Activated CD8-positive, alpha-beta memory T cell treated with anti-CD3 and anti-CD28 coated beads, Interleukin-2, amount 50 U/mL, for 1 hour (primary cell): ENCODE measurements around the gene TNPO3.

Experiments
- DNase-seq: peaks from one replicate; pipeline ENCODE4 v3.0.0-alpha.2; 2020; ENCODE audit errors: extremely low read depth

Gene TNPO3

GRCh38 chr7:128939075-128939860 lies 115.6 kb downstream of the TNPO3 start:
- DNase-seq = no peak

DNA sequence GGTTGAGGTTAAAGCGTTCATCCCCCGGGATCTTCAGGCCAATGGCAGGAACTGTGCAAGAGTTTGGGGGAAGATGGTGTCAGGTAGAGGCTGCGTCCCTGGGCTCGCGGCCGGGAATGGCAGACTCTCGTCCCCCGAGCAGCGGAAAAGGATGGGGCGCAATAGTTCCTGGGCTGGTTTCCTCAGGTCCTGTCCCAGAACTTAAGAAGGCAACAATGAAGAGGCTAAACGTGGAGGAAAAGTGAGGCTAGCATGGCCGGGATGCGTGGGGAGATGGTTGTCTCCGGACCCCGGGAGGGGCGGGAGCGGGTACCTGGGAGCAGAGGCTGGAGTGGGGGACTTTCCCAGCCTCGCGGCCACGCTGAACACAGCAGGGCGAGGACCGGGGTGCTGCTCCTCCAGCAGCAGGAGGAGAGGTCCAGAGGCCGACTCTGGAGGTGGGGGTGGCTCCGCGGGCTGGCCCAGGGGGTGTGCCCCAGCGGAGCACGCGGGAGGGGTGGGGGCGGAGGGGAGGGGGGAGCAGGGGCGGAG lies 116.3 kb downstream of the TNPO3 start:
- DNase-seq = no peak

- DNase-seq = no peak
Measured at GRCh38 chr7:128937647-128938543, 117.0 kb downstream of the TNPO3 start, which contains the start of gene IRF5. Gene IRF5, plus strand, starts transcription at chr7:128937927. Its CDS starts 4,155 bp downstream, at chr7:128942082.

- DNase-seq = no peak
Measured at GRCh38 chr7:128937271-128937646, 117.7 kb downstream of the TNPO3 start.

DNA sequence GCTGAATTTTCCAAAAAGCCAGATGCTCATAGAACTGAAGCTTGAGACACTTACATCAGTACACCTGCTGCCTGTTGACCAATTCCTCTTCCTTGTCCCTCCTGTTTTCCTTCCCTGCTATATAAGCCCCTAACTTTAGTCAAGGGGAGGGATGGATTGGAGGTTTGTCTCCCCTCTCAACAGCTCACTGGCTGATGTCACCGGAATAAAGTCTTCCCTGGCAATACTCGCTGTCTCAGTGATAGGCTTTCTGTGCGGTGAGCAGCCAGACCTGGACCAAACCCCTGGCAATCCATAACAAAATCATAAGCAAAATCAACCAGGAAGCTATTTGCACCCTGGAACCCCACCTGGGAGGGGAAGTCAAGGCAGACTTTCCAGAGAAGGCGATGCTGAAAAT lies 118.1 kb downstream of the TNPO3 start:
- no peak for DNase-seq

- DNase-seq = no peak
Measured at GRCh38 chr7:128935342-128935730, 119.6 kb downstream of the TNPO3 start.

DNA sequence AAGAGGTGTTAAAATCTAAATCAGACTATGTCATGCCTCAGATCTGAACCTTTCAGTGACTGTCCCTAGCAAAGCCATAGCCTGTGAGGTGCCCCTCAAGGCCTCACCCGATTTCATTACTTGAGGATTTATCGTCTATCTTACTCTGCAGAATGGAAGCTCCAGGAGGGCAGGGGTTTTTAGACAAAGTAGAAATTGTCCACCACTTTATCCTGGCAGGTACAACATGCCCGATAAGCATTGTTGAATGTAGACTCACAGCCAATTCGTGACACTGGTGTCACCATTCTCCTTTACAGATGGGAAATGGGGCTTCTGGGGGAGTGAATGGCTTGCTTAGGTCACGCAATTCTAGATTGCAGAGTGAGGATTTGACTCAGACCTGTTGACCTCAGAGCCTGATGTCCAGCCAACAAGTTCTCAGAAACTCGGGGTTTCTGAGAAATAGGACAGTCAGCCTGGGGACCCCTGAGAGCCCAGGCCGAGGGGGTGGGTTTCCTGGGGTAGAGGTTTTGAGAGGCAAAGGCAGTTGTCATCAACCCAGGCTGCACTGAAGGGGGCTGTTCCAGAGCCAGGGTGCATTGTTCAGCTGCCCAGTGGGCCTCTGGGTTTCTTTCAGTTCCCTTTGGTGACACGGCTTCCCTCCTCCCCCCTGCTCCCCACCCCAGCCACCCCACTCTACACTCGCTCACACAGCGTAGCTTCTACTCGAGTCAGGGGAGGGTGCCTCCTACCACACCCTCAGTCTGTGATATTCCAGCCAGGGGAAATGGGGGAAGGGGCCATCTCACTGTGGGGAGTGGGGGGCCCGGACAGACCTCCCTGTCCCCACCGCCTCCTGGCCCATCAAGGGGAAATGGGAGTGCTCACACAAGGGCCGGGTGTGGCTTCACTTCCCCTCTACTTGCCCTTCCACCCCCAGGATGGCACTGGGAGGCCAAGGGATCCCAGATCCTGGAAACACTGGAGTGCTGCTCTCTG lies 120.3 kb downstream of the TNPO3 start:
- no peak for DNase-seq

GRCh38 chr7:128933180-128933891 lies 121.6 kb downstream of the TNPO3 start:
- no peak for DNase-seq

DNA sequence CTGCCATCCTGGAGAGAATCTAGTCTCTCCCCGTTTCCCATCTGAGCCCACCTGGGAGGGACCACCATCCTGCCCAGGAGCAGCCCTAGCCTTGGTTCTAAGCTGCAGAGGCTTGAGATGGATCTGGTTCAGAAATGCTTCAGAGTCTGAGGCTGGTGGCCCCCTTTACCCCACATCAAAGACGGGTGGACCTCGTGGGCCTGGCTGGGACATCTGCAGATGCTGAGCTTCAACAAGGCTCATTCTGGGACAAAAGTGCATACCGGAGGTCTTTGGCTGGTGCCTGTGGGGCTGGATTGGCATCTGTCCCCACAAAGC lies 122.1 kb downstream of the TNPO3 start:
- no peak for DNase-seq

- no peak for DNase-seq
Measured at GRCh38 chr7:128931965-128932861, 122.7 kb downstream of the TNPO3 start.

GRCh38 chr7:128931190-128931798 lies 123.6 kb downstream of the TNPO3 start:
- DNase-seq = no peak

DNA sequence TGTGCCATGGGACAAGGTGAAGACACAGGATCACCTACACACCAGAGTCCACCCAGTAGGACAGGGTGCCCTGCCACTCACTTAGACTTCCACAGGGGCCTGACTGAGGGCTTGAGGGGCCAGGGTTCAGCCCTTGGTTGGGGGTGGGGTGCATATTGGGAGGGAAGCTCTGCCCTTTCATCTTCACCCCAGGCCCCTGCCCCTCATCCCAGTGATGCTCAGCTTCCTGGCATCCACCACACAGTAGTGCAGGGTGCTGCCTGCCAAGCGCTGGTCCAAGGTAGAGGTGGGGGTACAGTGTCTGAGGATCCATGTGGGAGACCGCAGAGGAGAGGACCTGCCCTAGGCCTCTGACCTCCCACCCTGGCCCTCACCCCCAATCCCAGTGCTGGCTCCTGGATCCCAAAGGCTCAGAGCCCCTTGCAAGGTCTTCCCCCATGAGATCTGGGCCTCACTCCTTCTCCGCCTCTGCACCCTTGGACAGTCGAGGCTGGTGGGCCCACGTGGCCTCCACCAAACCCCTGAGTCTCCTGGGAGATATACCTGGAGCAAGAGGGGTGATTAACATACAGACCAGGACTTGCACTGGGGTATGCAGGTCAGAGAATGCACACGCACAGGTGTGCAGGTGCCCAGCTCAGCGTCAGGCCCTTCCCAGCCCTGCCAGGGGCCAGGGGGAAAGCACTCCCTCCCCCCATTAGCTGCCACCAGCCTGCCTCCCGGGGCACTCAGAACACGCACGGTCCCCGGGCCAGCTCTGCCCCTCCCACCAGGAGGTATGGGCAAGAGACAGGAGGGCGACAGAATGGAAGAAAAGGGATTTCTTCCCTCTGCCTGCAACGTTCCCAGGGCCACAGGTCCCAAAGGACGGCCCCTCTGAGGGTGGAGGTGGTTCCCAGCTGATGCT lies 125.8 kb downstream of the TNPO3 start:
- no peak for DNase-seq

DNA sequence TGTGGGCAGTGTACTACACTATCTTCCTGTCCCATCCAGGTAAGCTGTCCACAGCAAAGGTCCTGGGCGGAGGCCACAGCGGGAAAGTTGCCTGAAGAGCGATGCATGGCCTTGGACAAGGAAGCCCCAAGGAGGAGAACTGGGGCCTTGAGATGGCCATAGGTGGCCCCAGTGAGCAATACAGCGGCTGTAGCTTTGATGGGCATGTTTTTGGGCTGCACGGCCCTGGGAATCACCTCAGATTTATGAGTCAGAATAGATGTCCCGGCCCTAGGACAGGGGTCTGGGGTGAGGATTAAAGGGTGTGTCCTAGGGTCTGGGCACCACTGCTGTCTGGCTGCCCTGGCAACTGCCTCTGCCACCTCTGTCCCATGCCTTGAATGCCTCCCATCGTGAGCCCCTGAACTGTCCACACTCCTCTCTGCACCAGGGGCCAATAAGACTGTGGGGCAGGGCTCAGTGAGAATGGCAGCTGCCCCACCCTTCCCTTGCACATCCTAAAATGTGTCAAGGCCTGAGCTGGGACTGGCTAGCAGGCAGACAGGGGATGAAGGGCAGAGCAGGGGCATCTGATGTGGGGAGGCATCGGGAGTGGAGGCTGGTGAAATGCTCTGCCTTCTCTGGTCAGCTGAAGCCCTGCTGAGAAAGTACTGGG lies 126.6 kb downstream of the TNPO3 start:
- DNase-seq = no peak

DNA sequence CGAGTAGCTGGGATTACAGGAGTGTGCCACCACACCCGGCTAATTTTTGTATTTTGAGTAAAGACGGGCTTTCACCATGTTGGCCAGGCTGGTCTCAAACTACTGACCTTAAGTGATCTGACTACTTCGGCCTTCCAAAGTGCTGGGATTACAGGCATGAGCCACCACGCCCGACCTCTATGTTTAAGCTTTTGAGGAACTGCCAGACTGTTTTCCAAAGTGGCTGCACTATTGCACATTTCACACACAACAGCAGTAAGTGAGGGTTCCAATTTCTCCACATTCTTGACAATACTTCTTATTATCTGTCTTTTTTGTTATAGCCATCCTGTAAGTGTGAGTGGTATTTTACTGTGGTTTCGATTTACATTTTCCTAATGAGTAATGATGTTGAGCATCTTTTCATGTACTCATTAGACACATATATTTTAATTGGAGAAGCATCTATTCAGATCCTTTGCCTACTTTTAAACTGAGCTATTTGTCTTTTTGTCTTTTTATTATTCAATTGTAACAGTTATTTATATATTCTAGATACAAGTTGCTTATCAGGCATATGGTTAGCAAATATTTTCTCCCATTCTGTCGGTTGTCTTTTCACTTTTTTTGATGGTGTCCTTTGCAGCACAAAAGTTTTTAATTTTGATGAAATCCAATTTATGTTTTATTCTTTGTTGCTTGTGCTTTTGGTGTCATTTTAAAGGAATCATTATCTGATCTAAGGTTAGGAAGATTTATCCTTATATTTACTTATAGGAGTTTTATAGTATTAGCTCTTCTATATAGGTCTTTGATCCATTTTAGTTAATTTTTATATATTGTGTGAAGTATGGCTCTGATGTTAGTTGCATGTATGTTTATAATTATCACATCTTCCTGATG lies 130.0 kb downstream of the TNPO3 start:
- no peak for DNase-seq

- no peak for DNase-seq
Measured at GRCh38 chr7:128923411-128923800, 131.5 kb downstream of the TNPO3 start.

- no peak for DNase-seq
Measured at GRCh38 chr7:128922496-128923410, 132.2 kb downstream of the TNPO3 start.
